ENCODE data around the gene FST.

FST gene

DNA sequence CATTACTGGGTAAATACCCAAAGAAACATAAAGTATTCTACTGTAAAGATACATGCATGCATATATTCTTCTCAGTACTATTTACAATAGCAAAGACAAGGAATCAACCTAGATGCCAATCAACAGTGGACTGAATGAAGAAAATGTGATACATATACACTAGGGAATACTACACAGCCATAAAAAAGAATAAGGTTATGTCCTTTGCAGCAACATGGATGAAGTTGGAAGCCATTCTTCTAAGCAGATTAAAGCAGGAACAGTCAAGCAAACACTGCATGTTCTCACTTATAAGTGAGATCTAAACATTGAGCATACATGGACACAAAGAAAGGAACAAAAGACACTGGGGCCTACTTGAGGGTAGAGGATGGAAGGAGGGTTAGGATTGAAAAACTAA is 40.4 kb downstream of the FST start:
- H3K4me3 ChIP-seq (ENCODE audit: low read length) = no peak overlapping the region
- TF ChIP-seq ZNF274 (IDR thresholded peaks at IDR 0.05; ENCODE audit: low read depth, low read length) = no peak

Data from GM08714 (cell line).